ENCODE measurements around the gene RSPO3.

RSPO3 gene

DNA sequence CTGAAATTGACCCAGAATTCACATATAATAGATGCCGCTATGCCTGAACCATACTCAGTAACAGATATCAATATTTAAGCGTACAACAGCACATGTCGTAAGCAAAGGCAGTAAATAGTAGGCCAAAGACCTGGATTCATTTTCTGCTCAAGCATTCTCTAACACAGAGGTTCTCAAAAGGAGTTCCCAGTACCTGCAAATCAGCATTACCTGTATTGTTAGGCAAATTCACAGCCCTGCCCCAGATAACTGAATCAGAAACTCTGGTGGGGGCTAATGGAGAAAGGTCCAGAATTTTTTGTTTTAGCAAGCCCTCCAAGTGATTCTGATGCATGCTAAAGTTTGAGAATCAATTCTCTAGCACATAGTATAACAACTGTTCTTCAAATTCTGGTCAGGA is 36.0 kb downstream of the RSPO3 start:
- TF ChIP-seq, protein P1, sequence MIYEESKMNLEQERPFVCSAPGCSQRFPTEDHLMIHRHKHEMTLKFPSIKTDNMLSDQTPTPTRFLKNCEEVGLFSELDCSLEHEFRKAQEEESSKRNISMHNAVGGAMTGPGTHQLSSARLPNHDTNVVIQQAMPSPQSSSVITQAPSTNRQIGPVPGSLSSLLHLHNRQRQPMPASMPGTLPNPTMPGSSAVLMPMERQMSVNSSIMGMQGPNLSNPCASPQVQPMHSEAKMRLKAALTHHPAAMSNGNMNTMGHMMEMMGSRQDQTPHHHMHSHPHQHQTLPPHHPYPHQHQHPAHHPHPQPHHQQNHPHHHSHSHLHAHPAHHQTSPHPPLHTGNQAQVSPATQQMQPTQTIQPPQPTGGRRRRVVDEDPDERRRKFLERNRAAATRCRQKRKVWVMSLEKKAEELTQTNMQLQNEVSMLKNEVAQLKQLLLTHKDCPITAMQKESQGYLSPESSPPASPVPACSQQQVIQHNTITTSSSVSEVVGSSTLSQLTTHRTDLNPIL (CRISPR knock-in tag; IDR thresholded peaks at IDR 0.05; ENCODE audit: low read depth): no peak
- no peak for TF ChIP-seq OSR1 (CRISPR knock-in tag; IDR thresholded peaks at IDR 0.05)
- TF ChIP-seq TSHZ2 (CRISPR knock-in tag; IDR thresholded peaks at IDR 0.05): no peak
- TF ChIP-seq ZC3H10 (CRISPR knock-in tag; IDR thresholded peaks at IDR 0.05): no peak
- no peak for TF ChIP-seq POU6F1 (CRISPR knock-in tag; IDR thresholded peaks at IDR 0.05; ENCODE audit: borderline replicate concordance, low read depth)
- TF ChIP-seq CSDC2 (CRISPR knock-in tag; IDR thresholded peaks at IDR 0.05): no peak
- no peak for TF ChIP-seq ZNF70 (CRISPR knock-in tag; IDR thresholded peaks at IDR 0.05)
- TF ChIP-seq ARNTL (CRISPR knock-in tag; IDR thresholded peaks at IDR 0.05; ENCODE audit: borderline replicate concordance, low read depth): no peak
- no peak for TF ChIP-seq ISL1 (CRISPR knock-in tag; IDR thresholded peaks at IDR 0.05)
- TF ChIP-seq PATZ1 (CRISPR knock-in tag; IDR thresholded peaks at IDR 0.05; ENCODE audit: borderline replicate concordance): no peak
- TF ChIP-seq, protein P2, sequence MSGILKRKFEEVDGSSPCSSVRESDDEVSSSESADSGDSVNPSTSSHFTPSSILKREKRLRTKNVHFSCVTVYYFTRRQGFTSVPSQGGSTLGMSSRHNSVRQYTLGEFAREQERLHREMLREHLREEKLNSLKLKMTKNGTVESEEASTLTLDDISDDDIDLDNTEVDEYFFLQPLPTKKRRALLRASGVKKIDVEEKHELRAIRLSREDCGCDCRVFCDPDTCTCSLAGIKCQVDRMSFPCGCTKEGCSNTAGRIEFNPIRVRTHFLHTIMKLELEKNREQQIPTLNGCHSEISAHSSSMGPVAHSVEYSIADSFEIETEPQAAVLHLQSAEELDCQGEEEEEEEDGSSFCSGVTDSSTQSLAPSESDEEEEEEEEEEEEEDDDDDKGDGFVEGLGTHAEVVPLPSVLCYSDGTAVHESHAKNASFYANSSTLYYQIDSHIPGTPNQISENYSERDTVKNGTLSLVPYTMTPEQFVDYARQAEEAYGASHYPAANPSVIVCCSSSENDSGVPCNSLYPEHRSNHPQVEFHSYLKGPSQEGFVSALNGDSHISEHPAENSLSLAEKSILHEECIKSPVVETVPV (CRISPR knock-in tag; IDR thresholded peaks at IDR 0.05): no peak
- TF ChIP-seq TOX (CRISPR knock-in tag; IDR thresholded peaks at IDR 0.05; ENCODE audit: borderline replicate concordance): no peak
- no peak for TF ChIP-seq SNAI2 (CRISPR knock-in tag; IDR thresholded peaks at IDR 0.05)
- no peak for TF ChIP-seq BACH2 (CRISPR knock-in tag; IDR thresholded peaks at IDR 0.05; ENCODE audit: borderline replicate concordance)
- TF ChIP-seq ZFP3 (CRISPR knock-in tag; IDR thresholded peaks at IDR 0.05): no peak
- TF ChIP-seq GLIS3 (CRISPR knock-in tag; IDR thresholded peaks at IDR 0.05): no peak
- TF ChIP-seq ESRRG (CRISPR knock-in tag; IDR thresholded peaks at IDR 0.05): no peak
- TF ChIP-seq PPARA (CRISPR knock-in tag; IDR thresholded peaks at IDR 0.05; ENCODE audit: borderline replicate concordance): no peak
- TF ChIP-seq ZNF8 (CRISPR knock-in tag; IDR thresholded peaks at IDR 0.05): no peak
- TF ChIP-seq RARB (CRISPR knock-in tag; IDR thresholded peaks at IDR 0.05): no peak

DNA sequence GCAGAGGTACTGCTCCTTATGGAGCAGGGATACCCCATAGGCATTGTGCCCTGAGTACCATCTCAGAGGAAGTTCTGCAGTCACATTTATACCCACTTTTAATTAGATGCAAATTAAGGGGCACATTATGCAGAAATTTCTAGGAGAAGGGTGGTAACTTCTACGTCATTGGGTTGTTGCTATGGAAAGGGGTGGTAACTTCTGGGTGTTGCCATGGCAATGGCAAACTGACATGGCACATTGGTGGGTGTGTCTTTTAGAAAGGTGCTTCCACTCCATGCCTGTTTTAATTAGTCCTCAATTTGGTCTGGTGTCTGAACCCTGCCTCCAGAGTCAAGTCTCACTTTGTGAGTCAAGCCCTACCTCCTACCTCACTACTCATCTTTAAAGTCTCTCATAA is 42.0 kb downstream of the RSPO3 start:
- ATAC-seq: no peak

More for the DNA sequence above, 36.0 kb downstream of the RSPO3 start:
- ATAC-seq: no peak

More for the DNA sequence above, 42.0 kb downstream of the RSPO3 start:
- TF ChIP-seq, protein P2 (CRISPR knock-in tag; IDR thresholded peaks at IDR 0.05): no peak
- TF ChIP-seq ZC3H10 (CRISPR knock-in tag; IDR thresholded peaks at IDR 0.05) (no peak), ARNTL (CRISPR knock-in tag; IDR thresholded peaks at IDR 0.05; ENCODE audit: borderline replicate concordance, low read depth) (no peak)

Measured in SK-N-SH treated with all-trans-retinoic acid at 6 μM for 48 hours (cell line).